Glomerular endothelial cell (primary cell): Measurements from ENCODE around the gene LRRC26. TPM values are rescaled to one million over a fixed set of nuclear protein-coding genes. Genes with fewer than 3 reads are reported as not detected.

Experiments
- DNase-seq: peaks from one replicate; pipeline ENCODE4 v3.0.0-alpha.2; 2011; ENCODE audit warnings: low read depth, low spot score; ENCODE audit errors: extremely low read depth
- total RNA-seq: library from RNA; depleted of rRNA; stranded (reverse); fragments of >200 nt; gene quantifications from 2 replicates; pipeline ENCODE4 v1.2.3, GENCODE V29; 2015

LRRC26 gene
- total RNA-seq, 1 donor from 2014 or later: not detected

DNA sequence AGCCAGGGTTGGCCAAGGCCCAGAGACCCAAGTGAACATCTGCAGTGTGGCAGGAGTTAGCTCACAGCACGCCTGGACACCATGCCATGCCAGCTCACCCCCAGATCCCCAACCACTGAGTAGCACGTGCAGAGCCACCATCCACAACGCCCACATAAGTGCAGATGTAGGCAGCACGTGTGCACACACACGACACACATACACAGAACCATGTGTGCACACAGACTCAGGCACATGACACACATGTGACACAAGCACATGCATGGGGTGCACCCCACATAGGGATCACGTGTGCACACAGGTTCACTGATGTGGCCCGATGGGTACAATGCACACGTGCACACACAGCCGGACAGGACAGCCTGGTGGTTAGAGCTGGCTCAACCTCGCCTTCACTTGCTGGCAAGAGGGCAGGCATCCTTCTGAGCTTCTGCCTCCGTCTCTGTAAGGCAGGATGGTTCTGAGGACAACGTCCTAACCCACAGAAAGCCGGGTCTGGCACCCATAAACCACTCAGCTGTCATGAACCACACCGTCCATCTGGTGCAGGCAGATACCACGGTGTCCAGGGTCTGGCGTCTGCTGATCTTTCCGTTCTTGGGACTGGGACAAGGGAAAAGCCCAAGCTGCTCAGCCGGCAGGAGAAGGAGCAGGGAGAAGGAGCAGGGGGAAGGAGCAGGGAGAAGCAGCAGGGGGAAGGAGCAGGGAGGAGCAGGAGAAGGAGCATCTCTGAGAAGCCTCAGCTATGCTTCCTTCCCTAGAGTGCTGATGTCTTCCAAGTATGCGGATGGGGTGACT, 12.0 kb downstream of the LRRC26 start:
- no peak for DNase-seq

DNA sequence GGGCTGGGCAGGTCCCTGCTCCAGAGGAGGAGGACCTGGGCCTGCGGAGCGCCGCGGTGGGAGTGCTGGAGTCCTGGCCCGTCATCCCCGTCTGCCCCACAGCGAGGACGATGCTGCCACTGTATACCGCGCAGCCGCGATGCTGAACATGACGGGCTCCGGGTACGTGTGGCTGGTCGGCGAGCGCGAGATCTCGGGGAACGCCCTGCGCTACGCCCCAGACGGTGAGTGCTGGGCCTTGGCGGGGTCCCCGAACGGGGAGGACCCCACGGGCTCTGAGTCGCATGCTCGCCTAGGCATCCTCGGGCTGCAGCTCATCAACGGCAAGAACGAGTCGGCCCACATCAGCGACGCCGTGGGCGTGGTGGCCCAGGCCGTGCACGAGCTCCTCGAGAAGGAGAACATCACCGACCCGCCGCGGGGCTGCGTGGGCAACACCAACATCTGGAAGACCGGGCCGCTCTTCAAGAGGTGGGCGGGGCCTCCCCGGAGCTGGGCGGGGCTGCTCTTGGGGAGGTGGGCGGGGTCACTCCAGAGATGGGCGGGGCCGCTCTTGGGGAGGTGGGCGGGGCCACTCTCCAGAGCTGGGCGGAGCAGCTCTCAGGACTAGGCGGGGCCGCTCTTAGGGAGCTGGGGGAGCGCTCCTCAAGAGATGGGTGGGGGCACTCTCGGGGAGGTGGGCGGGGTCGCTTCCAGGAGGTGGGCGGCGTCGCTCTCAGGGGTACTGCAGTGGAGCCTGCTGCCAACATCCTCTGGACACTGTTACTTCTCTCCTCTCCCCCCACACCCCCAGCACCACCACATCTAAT, 13.1 kb downstream of the LRRC26 start:
- DNase-seq: no peak

DNA sequence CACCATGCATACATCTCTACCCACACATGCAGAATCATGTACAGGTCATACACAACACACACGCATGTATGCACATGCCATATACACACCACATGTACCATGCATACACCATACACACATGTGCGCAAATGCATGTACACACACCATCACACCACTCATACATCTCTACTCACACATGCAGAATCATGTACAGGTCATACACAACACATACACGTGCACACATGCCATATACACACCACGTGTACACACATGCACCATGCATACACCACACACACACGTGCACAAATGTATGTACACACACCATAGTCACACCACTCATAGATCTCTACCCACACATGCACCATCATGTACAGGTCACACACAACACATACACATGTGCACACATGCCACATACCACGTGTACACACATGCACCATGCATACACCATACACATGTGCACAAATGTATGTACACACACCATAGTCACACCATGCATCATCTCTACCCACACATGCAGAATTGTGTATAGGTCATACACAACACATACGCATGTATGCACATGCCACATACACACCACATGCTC, 16.9 kb downstream of the LRRC26 start:
- no peak for DNase-seq

DNA sequence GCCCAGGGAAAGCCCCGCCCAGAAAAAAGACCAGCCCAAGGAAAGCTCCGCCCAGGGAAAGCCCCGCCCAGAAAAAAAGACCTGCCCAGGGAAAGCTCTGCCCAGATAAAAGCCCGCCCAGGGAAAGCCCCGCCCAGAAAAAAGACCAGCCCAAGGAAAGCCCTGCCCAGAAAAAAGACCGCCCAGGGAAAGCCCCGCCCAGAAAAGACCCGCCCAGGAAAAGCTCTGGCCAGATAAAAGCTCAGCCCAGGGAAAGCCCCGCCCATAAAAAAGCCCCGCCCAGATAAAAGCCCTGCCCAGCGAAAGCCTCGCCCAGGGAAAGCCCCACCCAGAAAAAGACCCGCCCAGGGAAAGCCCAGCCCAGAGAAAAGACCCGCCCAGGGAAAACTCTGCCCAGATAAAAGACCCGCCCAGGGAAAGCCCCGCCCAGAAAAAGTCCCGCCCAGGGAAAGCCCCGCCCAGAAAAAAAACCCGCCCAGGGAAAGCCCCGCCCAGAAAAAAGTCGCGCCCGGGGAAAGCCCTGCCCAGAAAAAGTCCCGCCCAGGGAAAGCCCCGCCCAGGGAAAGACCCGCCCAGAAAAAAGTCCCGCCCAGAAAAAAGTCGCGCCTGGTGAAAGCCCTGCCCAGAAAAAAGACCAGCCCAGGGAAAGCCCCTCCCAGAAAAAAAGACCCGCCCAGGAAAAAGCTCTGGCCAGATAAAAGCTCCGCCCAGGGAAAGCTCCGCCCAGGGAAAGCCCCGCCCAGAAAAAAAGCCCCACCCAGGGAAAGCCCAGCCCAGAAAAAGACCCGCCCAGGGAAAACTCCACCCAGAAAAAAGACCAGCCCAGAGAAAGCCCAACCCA, 19.0 kb downstream of the LRRC26 start:
- no peak for DNase-seq

DNA sequence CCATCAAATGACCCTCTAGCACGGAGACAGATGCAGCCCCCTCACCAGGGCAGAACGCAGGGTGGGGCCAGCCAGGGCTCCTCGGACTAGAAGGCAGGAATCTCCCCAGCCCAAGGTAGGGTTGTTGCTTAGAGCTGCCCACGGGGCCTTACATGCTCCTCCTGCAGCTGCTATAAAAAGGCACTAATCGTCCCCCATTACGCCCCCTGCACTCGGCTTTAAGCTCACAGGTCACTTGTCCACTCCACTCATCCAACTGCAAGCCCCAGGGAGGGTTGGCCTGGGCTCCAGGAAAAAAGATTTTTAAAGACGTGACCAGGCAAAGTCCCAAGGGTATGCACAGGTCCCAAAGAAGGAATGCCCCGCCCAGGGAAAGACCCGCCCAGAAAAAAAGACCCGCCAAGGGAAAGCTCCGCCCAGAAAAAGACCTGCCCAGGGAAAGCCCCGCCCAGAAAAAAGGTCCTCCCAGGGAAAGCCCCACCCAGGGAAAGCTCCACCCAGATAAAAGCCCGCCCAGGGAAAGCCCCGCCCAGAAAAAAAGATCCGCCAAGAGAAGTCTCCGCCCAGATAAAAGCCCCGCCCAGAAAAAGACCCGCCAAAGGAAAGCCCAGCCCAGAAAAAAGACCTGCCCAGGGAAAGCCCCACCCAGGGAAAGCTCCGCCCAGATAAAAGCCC, 19.8 kb downstream of the LRRC26 start:
- no peak for DNase-seq

DNA sequence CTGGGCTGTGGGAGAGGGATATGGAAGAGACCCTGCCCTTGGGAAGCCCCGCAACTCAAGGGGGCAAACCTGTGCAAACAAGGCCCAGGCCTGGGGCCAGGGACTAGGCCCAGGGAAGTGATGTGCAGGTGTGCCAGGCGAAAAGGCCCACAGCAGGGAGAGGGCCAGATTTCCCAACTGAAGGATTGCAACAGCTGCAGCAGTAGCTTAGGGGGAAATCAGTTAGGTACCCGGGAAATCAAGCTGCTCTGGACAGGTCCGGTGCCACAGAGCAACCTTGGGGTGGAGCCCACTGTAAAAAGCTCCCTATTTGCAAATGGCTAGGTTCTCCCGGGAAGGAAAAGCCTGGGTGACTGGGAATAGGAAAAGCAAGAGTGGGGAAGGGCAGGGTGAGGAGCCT, 20.5 kb downstream of the LRRC26 start:
- no peak for DNase-seq

DNA sequence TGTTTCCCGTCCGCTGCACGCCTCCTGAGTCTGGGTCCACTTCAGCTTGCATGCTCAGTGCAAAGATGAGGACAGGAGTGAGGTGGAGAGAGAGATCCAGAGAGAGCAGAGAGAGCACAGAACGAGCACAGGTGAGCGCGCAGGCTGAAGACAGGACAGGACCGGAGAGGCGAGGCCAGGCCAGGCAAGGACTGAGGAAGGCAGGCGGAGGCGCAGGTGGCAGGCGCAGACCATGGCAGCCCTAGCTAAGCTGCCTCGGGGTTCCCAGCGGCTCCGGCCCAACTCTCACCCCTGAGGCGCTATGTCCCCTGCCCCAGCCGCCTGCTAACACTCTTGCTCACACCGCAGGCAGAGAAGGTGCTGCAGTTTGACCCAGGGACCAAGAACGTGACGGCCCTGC, 21.2 kb downstream of the LRRC26 start:
- DNase-seq: no peak

DNA sequence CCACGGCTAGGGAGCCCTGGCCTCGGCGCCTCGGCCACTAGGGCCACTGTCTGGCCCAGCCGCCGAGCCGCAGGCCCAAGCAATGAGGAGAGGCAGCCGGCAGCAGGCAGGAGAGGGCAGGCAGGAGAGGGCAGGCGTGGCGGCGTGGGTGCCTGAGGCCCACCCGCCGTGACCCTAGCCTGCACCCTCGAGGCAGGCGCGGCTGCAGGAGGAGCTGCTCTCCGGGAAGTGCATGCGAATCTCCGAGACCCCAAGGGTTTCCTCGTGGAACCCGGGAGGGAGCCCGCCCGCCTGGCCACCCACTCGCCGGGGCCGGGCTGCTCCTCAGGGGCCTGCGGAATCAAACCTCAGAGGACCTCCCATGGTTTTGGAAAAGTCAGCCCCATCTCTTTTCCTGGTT, 21.6 kb downstream of the LRRC26 start:
- no peak for DNase-seq

DNA sequence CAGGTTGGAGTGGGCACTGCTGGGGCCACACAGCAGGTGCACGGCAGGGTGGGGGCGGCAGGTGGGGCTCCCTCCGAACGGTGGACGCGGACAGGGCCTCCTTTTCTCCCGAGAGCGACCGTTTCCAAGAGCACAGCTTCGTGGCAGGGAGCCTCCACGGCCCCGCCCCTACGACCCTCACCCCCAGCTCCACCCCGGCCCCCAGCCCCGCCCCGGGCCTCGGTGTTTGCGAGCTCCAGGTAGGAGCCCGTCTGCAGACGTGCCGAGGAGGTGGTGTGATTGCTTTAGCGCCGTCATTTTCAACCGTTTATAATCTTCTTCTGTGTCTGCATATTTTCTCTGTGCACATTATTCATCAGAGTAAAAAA, 22.1 kb downstream of the LRRC26 start:
- no peak for DNase-seq

DNA sequence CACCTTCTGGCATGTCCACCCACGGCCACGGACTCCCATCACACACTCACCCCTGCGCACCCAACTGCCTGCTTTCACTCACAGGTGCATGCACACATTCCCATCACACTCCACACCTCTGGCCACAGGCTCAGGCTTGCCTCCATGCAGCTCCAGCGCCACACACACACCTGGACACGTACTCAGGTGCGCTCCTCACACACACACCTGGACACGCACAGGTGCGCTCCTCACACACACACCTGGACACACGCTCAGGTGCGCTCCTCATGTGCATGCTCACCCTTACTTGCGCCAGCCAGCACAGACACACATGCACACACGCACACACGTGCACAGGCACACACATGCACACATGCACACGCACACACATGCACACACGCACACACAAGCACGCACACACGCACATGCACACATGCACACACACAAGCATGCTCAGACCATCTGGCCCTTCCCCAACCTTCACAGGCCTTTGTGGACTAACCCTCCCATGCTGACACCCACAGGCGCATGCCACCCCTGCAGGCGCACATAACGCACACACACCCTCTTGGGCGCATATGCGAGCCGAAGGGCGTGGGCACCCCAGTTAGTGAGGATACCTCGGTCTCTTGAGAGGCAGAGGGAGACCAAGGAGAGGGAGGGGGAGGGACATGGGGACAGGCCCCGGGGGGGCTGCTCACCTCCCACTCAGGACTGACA, 22.6 kb downstream of the LRRC26 start:
- DNase-seq: no peak

DNA sequence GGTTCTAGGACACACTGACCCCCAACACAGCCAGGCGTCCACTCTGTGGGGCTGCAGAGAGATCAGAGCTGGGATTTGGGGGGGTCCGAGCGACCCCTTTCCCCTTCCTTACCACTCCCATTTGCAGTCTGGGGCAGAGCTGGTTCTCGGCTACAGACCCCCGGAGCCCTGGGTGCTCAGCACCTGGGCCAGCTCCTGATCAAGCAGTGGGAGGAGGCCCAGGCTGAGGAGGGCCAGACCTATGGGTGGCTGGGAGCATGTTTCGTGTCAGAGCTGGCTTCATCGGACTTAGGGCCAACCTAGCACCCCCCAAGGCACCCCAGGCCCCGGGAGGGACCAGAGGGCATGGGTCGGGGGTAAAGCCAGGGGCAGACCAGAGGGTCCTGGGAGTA, 23.3 kb downstream of the LRRC26 start:
- DNase-seq: no peak

DNA sequence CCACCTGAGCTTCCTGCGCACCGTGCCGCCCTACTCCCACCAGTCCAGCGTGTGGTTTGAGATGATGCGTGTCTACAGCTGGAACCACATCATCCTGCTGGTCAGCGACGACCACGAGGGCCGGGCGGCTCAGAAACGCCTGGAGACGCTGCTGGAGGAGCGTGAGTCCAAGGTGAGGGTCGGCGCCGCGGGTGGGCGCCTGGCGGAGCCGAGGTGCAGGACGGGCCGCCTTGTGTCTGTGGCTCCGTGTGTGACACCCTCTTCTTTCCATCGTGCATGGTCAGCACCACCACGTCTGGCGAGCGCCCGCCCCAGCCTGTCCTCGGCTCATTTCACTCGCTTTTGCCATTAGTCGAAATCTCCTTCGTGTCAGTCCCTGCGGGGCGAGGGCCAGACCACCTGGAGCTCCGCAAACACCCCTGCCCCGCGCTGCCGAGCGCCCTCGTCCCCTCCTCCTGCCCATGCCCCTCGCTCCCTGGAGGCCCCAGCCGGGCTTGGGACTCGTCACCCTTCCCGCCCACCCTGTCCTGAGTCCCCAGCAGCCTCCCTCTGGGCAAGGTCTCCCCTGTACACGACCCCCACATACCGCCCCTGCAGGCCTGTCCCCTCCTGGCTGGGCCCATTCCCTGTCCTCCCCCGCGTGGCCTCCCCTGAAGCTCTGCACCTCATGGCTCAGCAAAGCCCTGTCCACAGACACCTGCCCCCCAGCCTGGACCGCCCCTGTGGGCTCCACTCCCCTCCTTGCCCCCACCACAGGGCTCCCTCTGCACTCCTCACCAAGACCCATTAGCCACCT, 23.9 kb downstream of the LRRC26 start:
- DNase-seq: no peak

DNA sequence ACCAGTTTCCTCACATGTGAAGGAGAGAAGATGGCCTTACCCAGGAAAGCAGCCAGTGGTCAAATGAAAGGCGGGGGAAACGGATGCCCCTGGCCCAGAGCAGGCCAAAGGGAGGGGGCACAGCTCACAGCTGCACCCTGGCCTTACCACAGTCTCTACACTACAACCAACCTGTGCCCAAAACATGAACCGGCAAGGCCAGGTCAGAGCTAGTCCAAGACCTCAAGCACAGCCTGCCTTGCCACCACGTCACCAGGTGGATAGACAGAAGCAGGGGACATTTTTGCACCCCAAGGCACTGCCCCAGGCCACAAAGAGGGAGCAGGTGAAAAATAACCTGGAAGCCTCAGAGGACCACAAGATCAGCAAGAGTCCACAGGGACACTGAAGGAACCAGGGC, 26.4 kb downstream of the LRRC26 start:
- no peak for DNase-seq

DNA sequence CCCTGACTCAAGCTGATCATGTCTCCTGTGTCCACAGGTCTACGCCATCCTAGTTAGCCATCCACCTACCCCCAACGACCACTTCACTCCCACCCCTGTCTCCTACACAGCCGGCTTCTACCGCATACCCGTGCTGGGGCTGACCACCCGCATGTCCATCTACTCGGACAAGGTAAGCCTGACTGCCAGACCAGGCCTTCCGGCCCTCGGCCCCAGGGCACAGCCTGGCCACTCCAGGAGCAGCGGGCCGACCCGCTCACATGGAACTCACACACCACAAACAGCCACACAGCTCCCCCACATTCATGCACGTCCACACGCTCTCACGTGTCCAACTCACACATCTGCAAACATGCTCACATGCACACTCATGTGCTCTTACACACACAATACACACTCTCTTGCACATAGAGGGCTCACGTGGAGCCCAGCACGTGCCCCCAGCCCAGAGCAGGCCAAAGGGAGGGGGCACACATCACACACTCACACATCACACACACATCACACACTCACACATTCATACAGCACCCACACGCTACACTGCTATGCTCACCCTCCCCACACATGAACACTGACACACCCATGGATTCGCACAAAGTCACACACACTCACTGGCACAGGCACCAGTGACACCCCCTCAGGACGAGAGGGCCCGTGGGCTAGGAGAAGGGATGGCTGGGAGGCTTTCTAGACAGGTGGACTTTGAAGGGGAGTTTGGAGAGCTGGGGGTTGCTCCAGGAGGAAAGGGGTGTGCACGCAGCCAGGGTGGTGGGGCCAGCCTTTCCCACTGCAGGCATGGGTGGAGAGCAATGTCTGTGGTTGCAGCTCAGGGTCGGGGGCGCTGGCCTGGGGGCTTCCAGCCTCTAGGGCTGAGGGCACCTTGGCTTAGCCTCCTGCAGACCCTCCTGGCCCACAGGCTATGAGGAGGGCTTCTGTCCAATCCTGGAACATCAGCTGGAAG, 27.6 kb downstream of the LRRC26 start:
- DNase-seq: no peak

DNA sequence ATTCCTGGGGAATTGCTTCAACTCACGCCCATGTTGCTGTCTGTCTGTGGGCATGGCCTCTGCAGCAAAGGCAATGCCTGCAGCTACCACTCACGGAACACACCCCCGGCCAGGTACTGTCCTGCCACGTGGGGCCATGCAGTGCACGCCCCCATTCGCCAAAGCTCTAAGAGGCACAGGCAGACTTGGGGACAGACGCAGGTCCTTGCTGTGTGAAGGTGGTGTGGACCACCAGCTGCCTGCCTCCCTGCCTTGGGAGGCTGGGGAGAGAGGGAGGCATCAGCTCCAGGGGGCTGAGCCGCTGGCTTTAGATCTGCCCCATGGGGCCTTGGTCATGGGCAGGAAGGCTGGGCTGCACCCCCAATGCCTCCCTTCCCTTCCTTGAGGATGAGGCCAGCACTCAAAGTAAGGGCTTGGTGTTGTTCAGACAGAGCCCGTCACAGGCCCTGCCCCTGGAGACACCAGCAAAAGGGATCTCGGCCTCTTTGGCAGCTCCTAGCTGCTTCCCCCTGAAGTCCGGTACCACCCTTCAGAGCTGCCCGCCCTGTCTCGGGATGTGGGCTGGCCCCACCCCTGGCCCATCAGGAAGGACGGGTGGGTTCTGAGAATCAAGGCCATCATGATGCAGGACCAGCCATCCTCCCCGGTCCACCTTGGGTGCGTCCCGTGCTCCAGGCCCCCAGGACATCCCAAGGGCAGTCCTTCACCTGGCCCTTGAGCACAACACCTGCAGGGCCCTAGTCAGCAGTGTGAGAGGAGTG, 28.6 kb downstream of the LRRC26 start:
- no peak for DNase-seq

DNA sequence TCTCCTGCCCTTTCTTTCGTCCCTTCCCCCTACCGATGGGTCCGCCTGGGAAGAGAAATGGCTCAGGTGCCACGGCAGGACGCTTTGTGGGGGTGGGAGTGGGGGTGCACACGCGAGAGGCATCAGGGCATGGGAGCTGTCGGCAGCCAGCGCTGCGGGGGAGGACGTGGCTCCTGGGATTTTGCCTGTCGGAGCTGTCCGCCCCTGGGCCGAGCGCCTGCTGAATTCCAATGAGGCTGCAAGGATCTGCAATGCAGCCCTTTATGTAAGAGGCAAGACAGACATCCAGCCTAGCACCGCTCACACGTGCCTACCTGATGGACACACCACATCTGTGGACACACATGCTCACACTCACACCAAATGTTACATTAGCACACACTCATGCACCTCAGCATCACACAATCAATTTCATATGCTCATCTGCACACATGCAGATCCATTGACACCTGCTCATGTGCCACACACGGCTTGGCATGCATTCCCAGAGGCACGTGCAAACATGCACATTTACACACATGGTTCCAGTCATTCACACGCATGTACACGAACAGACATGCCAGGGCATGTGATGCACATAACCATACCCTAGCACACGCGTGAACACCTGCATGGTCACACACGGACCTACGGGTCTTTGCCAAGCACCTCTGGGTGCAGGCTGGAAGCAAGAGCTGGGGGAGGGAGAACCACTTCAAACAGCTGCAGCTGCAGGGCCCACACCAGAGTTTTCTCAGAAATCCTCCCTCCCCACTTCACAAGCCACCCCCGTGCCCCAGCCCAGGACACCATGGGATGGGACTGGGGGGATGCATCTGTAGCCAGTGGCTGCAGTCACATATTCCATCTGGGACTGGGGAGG, 29.5 kb downstream of the LRRC26 start:
- no peak for DNase-seq
